ENCODE results near the gene TRMT11.
"Not testable (repeated sequence)": the region's sequence is repeated elsewhere in the genome, so short reads cannot be mapped to it uniquely, and the experiment has no call there.

Gene TRMT11

DNA sequence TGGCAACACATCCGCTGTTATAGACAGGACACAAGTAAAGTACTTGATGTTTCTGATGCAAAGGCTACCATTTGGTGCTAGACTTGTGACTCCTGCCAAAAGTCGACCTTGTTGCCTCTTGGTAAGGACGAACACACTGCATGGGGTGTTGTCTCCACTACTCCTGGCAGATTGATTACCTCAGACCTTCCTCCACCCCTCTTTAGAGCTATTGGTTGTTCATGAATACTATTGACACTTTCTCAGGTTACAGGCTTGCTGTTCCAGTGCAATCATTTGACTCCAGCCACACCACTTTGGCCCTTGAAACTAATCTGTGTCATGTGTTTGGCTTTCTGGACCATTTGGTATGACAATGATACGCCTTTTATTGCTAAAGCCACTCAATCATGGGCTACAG, 62.3 kb downstream of the TRMT11 start:
- DNase-seq: no peak

DNA sequence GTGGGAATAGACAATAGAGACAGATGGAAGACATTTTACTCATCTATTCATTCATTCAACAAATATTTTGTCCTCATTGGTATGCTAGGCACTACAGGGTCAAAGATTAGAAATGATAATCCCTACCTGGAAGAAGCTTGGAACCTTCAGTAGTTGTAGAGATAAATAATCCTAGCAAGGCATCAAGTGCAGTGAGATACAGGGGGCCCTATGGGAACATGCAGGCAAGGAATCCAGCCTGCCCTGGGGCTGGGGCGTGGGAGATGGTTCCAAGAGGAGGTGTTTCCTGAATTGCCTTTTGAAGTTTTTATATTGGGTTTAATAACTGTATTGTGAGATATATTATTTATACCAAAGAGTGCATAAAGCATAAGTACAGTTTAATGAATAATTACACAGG, 64.5 kb downstream of the TRMT11 start:
- no peak for DNase-seq

DNA sequence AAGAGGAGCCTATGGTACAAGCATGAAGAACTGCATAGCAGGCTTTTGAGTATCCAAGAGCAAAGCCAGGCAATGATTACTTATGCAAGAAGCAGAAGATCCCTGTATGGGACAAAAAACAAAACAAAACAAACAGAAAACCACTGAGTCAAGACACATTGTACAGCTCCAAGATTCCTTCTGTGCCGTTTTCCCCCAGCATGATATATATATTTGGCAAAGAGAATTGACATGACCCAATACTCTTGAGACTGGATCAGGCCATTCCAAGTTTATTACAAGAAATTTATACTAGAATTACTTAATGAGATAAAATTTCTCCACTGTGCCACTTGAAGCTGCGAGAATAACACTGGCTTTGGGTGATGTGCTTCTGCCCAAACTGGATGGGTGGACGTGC, 65.5 kb downstream of the TRMT11 start:
- DNase-seq: no peak

DNA sequence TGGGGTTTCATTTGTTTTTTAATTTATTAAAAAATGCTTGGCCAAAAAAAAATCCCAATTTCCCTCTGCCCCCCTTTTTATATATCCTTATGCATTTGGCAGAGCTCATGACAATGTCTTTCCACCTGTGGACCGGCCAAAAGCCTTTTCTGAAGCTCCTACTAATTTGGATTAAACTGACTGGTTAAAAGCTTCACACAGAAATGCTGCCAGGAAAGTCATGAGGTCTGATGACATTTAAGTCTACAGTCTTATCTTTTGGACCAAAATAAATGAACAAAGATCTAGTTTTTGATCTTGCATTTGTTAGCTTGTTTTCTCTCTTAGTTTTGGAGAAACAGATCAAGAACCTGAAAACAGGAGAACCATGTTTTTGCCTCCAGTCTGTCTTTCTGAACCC, 66.1 kb downstream of the TRMT11 start:
- no peak for DNase-seq

DNA sequence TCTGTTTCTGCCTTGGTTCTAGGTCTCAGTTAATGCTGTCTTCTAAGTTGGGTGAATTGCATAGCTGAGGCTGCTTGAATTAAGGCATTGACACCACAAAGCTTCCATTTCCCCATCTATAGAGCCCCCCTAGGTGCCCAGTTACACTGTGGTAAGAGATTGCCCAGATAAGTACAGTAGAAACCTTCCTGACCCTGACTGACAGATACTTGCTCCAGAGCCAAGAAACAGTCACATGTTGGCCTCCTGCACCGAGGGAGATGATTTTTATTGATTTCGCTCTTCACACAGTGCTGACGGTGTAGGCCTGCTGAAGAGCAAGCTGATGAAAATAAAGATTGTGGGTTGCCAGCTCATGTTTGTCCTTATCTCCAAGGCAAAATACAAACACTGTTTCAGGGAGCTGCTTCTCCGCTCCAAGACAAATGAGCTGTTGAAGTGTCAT, 67.9 kb downstream of the TRMT11 start:
- DNase-seq: no peak

DNA sequence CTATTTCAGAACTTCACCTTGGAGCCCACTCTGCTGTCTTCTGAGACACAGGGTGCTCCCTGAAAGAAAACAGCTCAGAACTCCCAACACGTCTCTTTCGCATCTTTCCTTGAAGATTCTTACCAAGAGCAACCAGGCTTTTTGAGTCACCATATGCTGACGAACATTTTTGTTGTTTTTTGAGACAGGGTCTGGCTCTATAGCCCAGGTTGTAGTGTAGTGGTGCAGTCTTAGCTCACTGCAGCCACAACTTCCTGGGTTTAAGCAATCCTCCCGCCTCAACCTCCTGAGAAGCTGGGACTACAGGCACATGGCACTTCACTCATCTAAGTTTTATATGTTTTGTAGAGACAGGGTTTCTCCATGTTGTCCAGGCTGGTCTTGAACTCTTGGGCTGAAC, 68.5 kb downstream of the TRMT11 start:
- no peak for DNase-seq

DNA sequence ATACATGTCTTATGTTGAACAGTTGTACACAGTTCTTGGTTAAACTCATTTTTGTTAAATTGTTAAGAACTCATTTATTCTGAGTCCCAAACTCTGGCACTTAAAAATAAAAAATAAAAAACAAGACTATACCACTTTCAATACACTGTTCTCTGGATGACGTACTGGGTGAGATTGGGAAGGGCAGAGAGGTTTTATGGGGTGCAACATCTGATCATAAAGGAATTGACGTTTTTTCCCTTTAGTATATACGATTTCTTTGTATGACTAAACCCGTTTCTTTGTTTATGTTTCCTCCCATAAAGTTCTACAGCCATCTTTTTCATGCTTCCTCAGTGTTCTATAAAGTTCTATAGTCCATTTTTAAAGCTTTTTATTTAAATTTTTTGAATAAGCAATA, 69.1 kb downstream of the TRMT11 start:
- DNase-seq: no peak

DNA sequence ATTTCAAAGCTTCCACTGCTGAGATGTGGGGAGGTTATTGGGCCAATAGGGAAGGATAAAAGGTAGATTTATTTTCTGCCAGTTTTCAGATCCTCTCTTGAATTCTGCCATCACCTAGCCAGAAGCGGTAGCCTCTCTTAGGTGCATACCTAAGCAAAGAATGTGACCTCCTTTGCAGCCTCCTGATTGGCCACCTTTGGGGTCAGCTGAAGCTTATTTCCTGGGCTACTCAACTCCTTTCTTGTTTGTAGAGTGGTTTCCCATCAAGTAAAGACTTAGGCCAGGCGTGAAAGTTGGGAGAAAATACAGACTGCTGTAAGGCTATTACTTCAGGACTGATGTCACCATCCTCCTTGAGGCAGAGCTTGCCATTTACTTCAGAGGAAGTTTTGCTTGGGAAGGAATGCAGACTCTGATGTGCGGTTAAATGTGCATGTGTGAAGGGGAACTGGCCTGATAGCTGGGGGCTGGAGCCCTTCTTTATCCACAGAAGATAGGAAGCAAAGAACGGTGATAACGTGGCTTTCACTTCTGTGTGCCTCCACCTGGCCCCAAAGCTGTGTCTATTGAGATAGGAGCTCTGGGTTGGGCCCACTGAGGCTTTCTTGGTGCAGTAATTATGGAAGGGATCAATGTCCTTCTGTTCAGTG, 70.1 kb downstream of the TRMT11 start:
- no peak for DNase-seq

DNA sequence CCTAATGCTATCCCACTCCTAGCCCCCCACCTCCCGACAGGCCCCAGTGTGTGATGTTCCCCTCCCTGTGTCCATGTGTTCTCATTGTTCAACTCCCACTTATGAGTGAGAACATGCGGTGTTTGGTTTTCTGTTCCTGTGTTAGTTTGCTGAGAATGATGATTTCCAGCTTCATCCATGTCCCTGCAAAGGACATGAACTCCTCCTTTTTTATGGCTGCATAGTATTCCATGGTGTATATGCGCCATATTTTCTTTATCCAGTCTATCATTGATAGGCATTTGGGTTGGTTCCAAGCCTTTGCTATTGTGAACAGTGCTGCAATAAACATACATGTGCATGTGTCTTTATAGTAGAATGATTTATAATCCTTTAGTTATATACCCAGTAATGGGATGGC, 71.7 kb downstream of the TRMT11 start:
- not testable (repeated sequence) for DNase-seq

DNA sequence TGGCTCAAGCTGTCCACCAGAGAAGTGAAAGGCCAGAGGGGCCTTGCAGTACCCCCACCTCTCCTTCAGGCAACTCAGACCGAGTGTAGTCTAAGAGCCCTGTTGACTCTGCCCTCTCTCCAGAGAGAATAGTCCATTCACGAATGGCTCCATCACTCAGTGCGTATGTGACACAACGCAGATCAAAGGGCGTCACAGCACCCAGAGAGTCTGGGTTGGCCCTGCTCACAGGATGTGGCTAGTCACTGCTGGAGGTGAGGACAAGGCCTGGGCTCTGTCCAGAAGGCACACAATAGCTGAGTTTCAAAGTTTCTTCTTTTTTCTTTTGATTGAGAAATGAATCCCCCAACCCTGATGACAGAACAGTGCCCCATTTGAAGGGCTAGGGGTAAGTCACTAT, 74.1 kb downstream of the TRMT11 start:
- DNase-seq: no peak

DNA sequence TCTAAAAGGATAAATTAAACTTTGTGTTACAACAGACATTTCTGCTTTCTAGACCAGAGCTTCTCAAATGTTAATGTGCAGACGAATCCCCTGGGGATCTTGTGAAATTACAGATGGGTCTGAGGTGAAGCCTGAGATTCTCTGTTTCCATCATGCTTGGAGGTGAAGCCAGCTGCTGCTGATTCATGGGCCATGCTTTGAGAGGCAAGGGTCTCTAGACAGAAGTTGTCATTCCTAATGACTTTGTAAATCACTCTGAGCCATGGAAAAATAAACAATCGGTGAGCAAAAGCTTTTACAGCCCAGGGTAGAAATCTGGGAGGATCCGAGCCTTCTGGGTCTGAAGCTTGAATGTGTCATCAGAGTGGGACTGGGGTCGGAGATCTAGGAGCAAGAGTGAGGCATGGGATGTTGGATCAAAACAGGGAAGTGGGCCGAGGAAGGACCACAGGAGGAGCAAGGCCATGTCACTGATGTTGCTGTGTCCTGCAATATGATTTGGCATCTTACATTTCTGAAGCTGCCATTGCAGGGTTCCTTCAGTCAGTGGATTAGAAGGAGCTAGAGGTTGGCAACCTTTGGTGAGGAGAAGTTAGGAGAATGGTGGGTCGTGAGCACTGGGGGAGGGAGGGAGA, 77.3 kb downstream of the TRMT11 start:
- no peak for DNase-seq

DNA sequence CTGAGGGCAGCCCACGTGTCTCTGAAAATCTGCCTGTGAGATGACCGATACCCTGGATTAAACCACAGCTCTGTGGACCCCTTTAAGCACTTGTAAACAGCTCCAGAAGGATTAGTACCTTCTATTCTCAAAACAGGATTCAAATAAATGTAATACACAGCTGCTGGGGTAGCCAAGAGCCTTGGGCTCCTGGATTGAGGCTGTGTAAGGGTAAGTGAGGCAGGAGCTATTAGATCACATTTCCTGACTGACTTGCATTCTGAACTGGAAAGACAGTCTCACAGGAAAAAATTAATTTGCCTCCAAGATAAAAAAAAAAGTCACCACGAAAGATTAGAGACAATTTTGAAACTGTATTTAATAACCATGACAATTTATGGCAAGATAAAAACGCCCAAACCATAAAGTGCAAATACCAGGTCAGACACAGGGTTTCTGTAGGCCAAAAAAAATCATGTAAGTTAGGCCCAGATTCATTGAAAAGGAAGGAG, 78.0 kb downstream of the TRMT11 start:
- DNase-seq: no peak

DNA sequence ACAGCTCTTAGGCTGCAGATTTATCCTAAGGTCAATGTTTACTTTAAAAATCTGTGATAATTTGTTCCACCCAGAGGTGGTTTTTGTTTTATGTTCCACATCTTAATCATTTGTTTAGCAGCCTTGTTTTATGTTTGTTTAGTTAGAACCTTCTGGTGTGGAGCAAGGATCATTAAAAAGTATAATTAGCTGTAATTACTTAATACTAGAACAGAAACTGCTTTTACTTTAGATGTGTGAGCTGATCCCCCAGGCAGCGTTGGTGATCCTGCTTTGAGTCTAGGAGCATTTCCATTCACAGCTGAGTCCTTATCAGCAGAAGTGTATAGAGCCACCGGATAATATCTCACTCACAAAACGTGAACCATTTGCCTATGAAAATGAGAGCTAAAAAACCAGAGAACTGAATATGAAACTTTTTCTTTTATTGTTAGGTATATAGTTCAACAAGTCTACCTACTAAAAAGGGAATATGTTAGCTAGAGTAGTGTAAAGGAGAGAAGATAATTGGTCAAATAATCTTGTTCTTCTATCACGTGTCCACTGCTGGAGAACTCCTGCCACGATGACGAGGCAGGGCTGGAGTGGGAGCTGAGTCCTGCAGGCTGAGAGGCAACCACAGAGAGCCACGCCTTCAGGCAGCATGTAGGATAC, 78.5 kb downstream of the TRMT11 start:
- DNase-seq: no peak

DNA sequence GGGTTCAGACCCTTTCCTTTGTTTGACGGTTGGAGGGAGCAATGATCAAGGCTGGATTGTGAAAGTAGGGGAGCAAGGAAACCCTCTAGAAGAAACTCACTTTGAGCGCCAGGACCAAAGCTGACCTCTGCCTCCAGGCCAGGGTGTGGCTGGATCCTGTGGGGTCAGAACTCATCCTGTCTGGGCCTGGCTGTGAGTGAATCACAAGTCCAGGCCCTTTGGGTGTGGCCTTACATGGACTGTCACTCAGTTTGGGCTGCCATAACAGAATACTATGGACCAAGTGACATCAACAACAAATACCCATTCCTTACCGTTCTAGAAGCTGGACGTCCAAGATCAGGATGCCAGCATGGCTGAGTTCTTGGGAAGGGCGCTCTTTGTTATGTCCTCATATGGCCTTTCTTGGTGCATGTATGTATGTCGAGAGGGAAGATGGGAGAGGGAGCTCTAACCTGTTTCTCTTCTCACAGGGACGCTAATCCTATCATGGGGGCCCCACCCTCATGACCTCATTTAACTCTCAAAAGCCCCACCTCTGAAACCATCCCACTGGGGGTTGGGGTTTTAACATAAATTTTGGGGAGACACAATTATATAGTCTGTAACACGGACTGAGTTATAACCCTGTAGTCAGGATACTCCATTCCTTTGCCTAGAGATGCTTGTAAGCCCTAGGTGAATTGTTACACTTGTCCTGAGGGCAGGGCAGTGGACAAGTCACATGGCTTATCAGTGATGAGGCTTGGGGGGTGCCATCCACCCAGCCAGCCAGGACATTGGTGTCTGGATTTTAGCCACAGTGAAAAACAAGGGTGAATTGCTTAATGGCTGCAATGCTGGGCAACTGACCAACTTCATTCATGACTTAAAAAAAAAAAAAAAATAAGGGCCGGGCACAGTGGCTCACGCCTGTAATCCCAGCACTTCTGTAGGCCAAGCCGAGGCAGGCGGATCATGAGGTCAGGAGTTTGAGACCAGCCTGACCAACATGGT, 80.0 kb downstream of the TRMT11 start:
- no peak for DNase-seq

DNA sequence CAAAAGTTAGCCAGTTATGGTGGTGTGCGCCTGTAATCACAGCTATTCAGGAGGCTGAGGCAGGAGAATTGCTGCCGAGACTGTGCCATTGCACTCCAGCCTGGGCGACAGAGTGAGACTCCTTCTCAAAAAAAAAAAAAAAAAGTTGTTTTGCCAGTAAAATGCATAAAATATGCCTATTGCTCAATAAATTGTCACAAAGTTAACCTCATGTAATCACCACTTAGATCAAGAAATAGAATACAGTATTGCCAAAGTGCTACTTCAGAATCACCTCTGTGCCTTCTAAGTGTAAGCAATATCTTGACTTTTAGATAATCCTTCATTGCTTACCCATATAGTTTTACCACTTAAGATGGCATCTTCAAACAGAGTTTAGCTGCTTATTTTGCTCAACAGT, 80.7 kb downstream of the TRMT11 start:
- DNase-seq: no peak

DNA sequence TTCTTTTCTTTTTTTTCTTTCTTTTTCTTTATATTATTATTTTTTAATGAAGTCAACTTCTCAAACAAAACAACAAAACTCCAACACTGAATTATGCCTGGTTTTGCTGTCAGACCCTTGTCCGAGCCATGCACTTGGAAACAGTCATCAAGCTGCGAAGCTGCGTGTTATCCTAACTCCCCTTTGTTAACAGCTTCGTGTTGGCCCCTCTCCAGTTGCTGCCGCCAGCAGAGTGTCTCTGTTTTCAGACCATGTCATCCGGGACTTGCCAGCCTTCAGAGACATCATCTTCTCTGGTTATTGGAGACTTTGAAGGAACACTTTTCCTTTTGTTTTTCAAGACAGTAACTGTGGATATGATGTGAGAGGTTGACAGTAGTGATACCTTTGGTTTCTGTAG, 83.1 kb downstream of the TRMT11 start:
- DNase-seq: no peak

DNA sequence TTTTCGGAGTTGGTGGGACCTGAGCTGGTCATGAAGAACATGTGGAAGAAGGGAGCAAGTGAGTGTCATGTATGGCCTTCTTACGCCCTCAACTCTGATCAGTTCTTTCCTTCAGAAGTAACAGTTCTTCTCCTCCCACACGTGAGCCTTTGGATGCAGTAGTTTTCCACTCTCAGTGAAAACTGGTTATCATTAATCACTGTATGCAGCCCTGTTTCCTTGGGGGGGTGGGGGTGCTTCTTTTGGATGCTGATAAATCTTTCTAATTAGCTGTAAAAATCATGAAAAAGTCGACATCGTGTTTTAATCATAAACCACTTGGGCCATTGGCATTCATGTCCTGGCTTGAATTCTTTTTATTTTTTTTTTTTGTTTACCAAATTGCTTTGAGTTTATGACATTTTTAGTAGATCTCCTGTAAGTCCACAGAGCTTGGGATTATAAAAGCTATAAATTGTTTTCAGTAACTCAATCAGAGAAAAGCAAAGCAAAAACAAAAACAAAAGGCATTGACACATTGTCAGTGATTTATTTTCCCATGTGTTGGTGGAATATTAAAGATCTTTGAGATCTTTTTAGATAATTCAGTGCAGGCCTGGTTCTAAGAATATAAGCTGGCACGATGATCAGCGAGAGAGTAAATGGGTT, 84.8 kb downstream of the TRMT11 start:
- no peak for DNase-seq

DNA sequence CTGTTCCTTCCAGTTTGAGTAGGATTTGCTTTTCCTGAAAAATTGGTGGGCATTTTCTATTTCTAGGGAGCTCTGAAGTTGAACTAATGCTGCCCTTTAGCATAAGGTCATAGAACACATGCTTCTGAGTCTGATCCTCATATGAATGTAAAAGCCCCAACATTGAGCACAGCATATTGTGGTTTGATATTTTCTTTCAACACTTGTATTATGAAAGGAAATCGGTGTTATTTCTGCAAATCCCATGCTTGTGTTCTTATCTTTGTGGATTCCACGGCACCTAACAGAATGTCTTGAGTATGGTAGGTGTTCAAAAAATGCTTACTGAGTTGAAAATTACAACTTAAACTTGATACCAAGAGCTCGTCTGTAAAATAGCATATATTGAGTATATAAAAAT, 85.8 kb downstream of the TRMT11 start:
- no peak for DNase-seq

DNA sequence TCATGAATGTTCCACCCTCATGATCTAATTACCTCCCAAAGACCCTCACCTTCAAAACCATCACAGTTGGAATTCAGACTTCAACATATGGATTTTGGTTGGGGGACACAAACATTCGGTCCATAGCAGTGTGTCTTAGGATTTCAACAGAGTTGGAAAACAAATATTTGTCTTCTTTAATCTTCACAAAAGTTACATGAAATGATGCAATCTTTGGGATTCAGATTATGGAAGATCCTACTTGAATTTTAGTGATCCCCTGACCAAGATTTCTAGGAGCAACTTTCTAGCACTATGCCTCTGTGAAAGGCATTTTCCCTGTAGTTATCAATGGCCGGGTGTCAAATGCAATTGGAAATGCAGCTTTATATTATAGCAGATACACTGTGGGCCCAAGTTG, 86.5 kb downstream of the TRMT11 start:
- no peak for DNase-seq

DNA sequence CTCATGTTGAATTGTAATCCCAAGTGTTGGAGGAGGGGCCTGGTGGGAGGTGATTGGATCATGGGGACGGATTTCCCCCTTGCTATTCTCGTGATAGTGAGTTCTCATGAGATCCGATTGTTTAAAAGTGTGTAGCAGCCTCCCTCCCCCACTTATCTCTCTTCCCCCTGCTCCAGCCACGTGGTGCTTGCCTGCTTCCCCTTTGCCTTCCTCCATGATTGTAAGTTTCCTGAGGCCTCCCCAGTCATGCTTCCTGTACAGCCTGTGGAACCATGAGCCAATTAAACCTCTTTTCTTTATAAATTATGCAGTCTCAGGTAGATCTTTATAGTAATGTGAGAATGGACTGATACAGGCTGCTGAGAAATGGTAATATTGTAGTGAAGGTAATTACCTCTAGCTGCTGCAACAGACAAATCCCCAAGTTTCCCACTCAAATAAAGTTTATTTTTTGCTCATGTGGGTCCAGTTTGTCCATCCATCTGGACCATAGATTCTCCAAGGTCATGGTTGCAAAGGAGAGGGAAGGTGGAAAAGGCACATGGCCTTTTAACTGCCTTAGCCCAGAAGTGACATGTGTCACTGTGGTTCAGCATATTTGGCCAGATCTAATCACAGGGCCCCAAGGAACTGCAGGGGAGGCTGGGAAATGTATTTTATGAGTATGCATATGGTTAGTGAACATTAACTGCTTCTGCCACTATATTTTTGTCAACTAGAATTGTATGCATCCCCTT, 89.2 kb downstream of the TRMT11 start:
- DNase-seq: no peak

DNA sequence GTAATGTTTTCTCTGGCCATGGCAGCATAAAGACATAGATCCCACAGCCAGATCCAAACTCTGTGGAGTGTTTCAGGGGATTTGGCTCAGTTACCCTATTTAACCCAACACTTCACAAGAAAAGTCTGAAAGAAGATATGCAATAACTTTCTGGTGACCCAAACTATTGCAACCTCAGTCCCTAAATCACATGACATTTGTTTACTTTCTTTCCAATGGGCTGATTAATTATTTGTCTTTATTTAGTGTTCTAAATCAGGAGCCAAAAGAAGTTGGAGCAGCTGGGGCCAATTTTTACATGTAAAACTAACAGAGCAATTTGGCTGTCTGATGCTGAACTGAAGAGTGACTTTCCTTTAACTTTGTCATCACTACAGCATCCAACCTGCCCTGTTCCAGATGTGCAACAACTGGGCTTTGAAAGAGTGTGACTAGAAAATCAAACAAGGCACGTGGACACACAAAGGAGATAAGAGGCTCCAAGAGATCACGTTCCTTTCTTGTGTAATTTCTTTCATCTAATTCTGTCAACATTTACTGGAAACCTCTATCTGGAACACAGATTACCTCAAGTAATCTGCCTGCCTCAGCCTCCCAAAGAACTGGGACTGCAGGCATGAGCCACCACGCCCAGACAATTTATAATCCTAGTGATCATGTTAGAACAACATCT, 90.8 kb downstream of the TRMT11 start:
- no peak for DNase-seq

All from activated CD4-positive, CD25-positive, alpha-beta regulatory T cell treated with anti-CD3 and anti-CD28 coated beads, Interleukin-2, amount 50 U/mL, for 72 hours (primary cell).